Measurements from ENCODE around the gene CHCHD6. TPM values are rescaled to one million over a fixed set of nuclear protein-coding genes. Genes with fewer than 3 reads are reported as not detected.
"Not testable (repeated sequence)": the region's sequence is repeated elsewhere in the genome, so short reads cannot be mapped to it uniquely, and the experiment has no call there.

The CHCHD6 gene
- total and polyA plus RNA-seq, 2 donors from 2014 or later, result 10.7 to 35.2 TPM

DNA sequence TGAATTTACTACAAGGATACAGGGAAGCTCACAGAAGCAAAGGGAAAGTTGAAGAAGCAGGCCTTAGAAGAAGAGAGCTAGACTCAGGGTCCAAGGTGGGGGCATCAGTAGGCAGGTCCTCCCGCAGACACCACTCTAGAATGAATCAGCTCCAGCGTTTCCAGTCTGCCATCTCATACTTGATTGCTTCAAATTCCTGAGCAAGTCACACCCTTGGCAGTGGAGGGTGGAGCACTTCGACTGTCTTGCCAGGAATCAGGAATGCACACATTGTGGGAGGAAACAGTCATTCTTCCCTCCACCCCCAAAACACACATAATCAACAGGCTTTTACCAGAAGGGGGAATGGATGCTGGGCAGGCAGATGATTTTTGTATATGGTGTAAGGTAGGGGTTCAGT is 78.5 kb downstream of the CHCHD6 start:
- FAIRE-seq (no peak), DNase-seq (no peak)
- no peak overlapping the region for H3K9ac ChIP-seq (ENCODE audit: low read length in 3 of 3)
- no peak overlapping the region for H3K4me3 ChIP-seq (ENCODE audit: low read length in 3 of 3)
- TF ChIP-seq, protein P1, sequence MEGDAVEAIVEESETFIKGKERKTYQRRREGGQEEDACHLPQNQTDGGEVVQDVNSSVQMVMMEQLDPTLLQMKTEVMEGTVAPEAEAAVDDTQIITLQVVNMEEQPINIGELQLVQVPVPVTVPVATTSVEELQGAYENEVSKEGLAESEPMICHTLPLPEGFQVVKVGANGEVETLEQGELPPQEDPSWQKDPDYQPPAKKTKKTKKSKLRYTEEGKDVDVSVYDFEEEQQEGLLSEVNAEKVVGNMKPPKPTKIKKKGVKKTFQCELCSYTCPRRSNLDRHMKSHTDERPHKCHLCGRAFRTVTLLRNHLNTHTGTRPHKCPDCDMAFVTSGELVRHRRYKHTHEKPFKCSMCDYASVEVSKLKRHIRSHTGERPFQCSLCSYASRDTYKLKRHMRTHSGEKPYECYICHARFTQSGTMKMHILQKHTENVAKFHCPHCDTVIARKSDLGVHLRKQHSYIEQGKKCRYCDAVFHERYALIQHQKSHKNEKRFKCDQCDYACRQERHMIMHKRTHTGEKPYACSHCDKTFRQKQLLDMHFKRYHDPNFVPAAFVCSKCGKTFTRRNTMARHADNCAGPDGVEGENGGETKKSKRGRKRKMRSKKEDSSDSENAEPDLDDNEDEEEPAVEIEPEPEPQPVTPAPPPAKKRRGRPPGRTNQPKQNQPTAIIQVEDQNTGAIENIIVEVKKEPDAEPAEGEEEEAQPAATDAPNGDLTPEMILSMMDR (IDR thresholded peaks at IDR 0.05; ENCODE audit: borderline replicate concordance, extremely low read depth, insufficient read depth), result no peak
- H3K9me3 ChIP-seq (ENCODE audit: control insufficient read depth in 2 of 3, insufficient read depth in 1 of 3, low read length in 3 of 3), result no peaks in the 10 kb centered on the region
- no peak overlapping the region for H3K27ac ChIP-seq (ENCODE audit: low read depth in 2 of 2, low read length in 2 of 2)
- H3K4me1 ChIP-seq (ENCODE audit: control insufficient read depth in 2 of 3, insufficient read depth in 2 of 3, low read depth in 1 of 3, low read length in 3 of 3), result no peaks in the 10 kb centered on the region
- intact Hi-C loops (cut with DNase I), result no loop called here
- no peaks in the 10 kb centered on the region for H3K36me3 ChIP-seq (ENCODE audit: control insufficient read depth in 2 of 3, insufficient read depth in 3 of 3, low read length in 3 of 3)
- no peaks in the 10 kb centered on the region for H3K27me3 ChIP-seq (ENCODE audit: control insufficient read depth, insufficient read depth, low read length)

DNA sequence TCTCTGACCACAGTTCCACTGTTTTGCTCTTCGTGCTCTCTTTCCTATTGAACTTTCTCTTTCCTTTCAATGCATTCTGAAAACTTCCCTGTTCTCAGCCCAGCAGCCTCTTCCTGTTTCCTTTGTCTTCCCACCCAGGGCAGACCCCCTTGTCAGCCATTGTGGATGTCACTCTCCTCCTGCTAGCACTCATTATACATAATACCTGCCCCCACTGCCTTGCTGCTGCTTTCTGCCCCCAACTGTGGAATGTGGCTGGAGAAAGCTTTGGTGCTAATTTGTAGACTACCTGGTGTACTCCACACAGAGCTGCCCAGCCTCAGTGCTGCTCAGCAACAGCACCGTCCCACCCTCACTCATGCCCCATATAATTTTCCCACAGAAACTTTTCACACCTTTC is 80.2 kb downstream of the CHCHD6 start:
- FAIRE-seq (no peak), DNase-seq (no peak)
- H3K9me3 ChIP-seq (ENCODE audit: control insufficient read depth in 2 of 3, insufficient read depth in 1 of 3, low read length in 3 of 3), result no peaks in the 10 kb centered on the region
- intact Hi-C loops (cut with DNase I), result no loop called here
- no peaks in the 10 kb centered on the region for H3K4me1 ChIP-seq (ENCODE audit: control insufficient read depth in 2 of 3, insufficient read depth in 2 of 3, low read depth in 1 of 3, low read length in 3 of 3)
- H3K27ac ChIP-seq (ENCODE audit: low read depth in 2 of 2, low read length in 2 of 2), result no peak overlapping the region
- H3K27me3 ChIP-seq (ENCODE audit: control insufficient read depth, insufficient read depth, low read length), result no peaks in the 10 kb centered on the region
- H3K9ac ChIP-seq (ENCODE audit: low read length in 3 of 3), result no peak overlapping the region
- no peaks in the 10 kb centered on the region for H3K36me3 ChIP-seq (ENCODE audit: control insufficient read depth in 2 of 3, insufficient read depth in 3 of 3, low read length in 3 of 3)
- TF ChIP-seq, protein P1 (IDR thresholded peaks at IDR 0.05; ENCODE audit: borderline replicate concordance, extremely low read depth, insufficient read depth), result no peak
- H3K4me3 ChIP-seq (ENCODE audit: low read length in 3 of 3), result no peak overlapping the region

DNA sequence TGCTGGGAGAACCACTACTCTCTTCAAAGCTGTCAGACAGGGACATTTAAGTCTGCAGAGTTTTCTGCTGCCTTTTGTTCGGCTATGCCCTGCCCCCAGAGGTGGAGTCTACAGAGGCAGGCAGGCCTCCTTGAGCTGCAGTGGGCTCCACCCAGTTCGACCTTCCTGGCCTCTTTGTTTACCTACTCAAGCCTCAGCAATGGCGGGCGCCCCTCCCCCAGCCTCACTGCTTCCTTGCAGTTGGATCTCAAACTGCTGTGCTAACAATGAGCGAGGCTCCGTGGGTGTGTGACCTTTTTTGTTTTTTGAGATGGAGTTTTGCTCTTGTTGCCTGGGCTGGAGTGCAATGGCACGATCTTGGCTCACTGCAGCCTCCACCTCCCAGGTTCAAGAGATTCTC is 87.3 kb downstream of the CHCHD6 start:
- H3K4me3 ChIP-seq (ENCODE audit: low read length in 3 of 3); H3K36me3 ChIP-seq (ENCODE audit: control insufficient read depth in 2 of 3, insufficient read depth in 3 of 3, low read length in 3 of 3); intact Hi-C loops (cut with DNase I); H3K27ac ChIP-seq (ENCODE audit: low read depth in 2 of 2, low read length in 2 of 2); H3K4me1 ChIP-seq (ENCODE audit: control insufficient read depth in 2 of 3, insufficient read depth in 2 of 3, low read depth in 1 of 3, low read length in 3 of 3); H3K9ac ChIP-seq (ENCODE audit: low read length in 3 of 3); DNase-seq; H3K27me3 ChIP-seq (ENCODE audit: control insufficient read depth, insufficient read depth, low read length); FAIRE-seq: not testable (repeated sequence)
- H3K9me3 ChIP-seq (ENCODE audit: control insufficient read depth in 2 of 3, insufficient read depth in 1 of 3, low read length in 3 of 3), result peaks cover 0 to 10% (median 0%) of the 10 kb centered on the region in 3 donors

DNA sequence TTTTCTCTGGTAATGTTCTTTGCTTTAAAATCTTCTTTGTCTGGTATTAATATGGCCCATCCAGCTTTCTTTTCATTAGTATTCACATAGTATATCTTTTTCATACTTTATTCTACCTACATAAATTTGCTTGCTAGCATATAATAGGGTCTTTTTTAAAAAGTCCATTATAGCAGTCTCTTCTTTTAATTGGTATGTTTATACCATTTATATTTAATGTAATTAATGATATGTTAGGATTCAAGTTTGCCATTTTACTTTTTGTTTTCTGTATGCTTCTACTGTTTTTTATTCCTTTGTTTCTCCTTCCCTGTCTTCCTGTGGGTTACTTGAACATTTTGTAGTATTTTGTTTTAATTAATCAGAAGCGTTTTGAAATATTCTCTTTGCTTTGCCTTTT is 89.0 kb downstream of the CHCHD6 start:
- Histone ChIP-seq H3K27ac (ENCODE audit: low read depth in 2 of 2, low read length in 2 of 2) (no peak overlapping the region), H3K36me3 (ENCODE audit: control insufficient read depth in 2 of 3, insufficient read depth in 3 of 3, low read length in 3 of 3) (no peaks in the 10 kb centered on the region), H3K27me3 (ENCODE audit: control insufficient read depth, insufficient read depth, low read length) (no peaks in the 10 kb centered on the region), H3K4me1 (ENCODE audit: control insufficient read depth in 2 of 3, insufficient read depth in 2 of 3, low read depth in 1 of 3, low read length in 3 of 3) (no peaks in the 10 kb centered on the region), H3K9ac (ENCODE audit: low read length in 3 of 3) (no peak overlapping the region), H3K4me3 (ENCODE audit: low read length in 3 of 3) (no peak overlapping the region), H3K9me3 (ENCODE audit: control insufficient read depth in 2 of 3, insufficient read depth in 1 of 3, low read length in 3 of 3) (peaks cover 0 to 10% (median 0%) of the 10 kb centered on the region in 3 donors)
- intact Hi-C loops (cut with DNase I), result no loop called here
- FAIRE-seq, result no peak
- DNase-seq, result no peak
- TF ChIP-seq, protein P1 (IDR thresholded peaks at IDR 0.05; ENCODE audit: borderline replicate concordance, extremely low read depth, insufficient read depth), result no peak

Data from kidney (tissue), 14 donors.